ENCODE measurements around the gene DOCK1.

Gene DOCK1

GRCh38 chr10:127044186-127044585 lies 139.0 kb downstream of the DOCK1 start:
- no peak for TF ChIP-seq CTCF (IDR thresholded peaks at IDR 0.05; ENCODE audit: borderline replicate concordance, control extremely low read depth, extremely low read depth, insufficient read depth, missing control alignments)
- in situ Hi-C loops (cut with MboI; ENCODE audit: low sequenced_read_pairs, unreplicated experiment) = no loop called here

GRCh38 chr10:127046975-127047877 lies 142.0 kb downstream of the DOCK1 start:
- no peak for DNase-seq (ENCODE audit: low spot score)
- no peak for TF ChIP-seq CTCF (IDR thresholded peaks at IDR 0.05; ENCODE audit: borderline replicate concordance, control extremely low read depth, extremely low read depth, insufficient read depth, missing control alignments)
- in situ Hi-C loops (cut with MboI; ENCODE audit: low sequenced_read_pairs, unreplicated experiment) = no loop called here

More at GRCh38 chr10:127044186-127044585, 139.0 kb downstream of the DOCK1 start:
- no peak for DNase-seq (ENCODE audit: low spot score)

- DNase-seq (ENCODE audit: low spot score) = no peak
- TF ChIP-seq CTCF (IDR thresholded peaks at IDR 0.05; ENCODE audit: borderline replicate concordance, control extremely low read depth, extremely low read depth, insufficient read depth, missing control alignments) = no peak
- in situ Hi-C loops (cut with MboI; ENCODE audit: low sequenced_read_pairs, unreplicated experiment) = no loop called here
These were observed 142.6 kb downstream of the DOCK1 start for GRCh38 chr10:127047878-127048238.

GRCh38 chr10:127048630-127049029 lies 143.4 kb downstream of the DOCK1 start:
- in situ Hi-C loops (cut with MboI; ENCODE audit: low sequenced_read_pairs, unreplicated experiment) = no loop called here
- no peak for TF ChIP-seq CTCF (IDR thresholded peaks at IDR 0.05; ENCODE audit: borderline replicate concordance, control extremely low read depth, extremely low read depth, insufficient read depth, missing control alignments)
- no peak for DNase-seq (ENCODE audit: low spot score)

- no peak for DNase-seq (ENCODE audit: low spot score)
- in situ Hi-C loops (cut with MboI; ENCODE audit: low sequenced_read_pairs, unreplicated experiment) = no loop called here
- TF ChIP-seq CTCF (IDR thresholded peaks at IDR 0.05; ENCODE audit: borderline replicate concordance, control extremely low read depth, extremely low read depth, insufficient read depth, missing control alignments) = no peak
These were observed 146.8 kb downstream of the DOCK1 start for GRCh38 chr10:127052001-127052400.

- no peak for TF ChIP-seq CTCF (IDR thresholded peaks at IDR 0.05; ENCODE audit: borderline replicate concordance, control extremely low read depth, extremely low read depth, insufficient read depth, missing control alignments)
- in situ Hi-C loops (cut with MboI; ENCODE audit: low sequenced_read_pairs, unreplicated experiment) = no loop called here
- DNase-seq (ENCODE audit: low spot score) = no peak
These were observed 150.0 kb downstream of the DOCK1 start for GRCh38 chr10:127055263-127055662.
